ENCODE measurements around the gene IFNL2.

DNA sequence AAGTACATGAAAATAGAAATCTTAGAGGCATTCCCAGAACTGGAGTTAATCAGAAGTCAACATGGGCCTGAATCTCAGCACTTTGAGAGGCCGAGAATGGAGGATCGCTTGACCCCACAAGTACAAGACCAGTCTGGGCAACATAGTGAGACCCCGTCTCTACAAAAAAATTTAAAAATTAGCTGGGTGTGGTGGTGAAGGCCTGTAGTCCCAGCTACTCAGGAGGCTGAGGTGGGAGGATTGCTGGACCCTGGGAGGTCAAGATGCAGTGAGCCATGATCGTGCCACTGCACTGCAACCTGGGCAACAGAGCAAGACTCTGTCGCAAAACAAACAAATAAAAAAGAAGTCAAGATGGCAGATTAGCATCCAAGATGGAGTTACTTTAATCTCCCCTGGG, 8.5 kb downstream of the IFNL2 start:
- TF ChIP-seq EP300 (IDR thresholded peaks at IDR 0.05; ENCODE audit: borderline replicate concordance): no peak
- TF ChIP-seq TEAD4 (IDR thresholded peaks at IDR 0.05): no peak
- TF ChIP-seq MAX (IDR thresholded peaks at IDR 0.05): no peak
- TF ChIP-seq RAD21 (IDR thresholded peaks at IDR 0.05; ENCODE audit: low read depth): no peak
- TF ChIP-seq NFIC (IDR thresholded peaks at IDR 0.05): no peak
- TF ChIP-seq EGR1 (IDR thresholded peaks at IDR 0.05): no peak
- no peak for TF ChIP-seq CEBPB (IDR thresholded peaks at IDR 0.05)
- no peak for TF ChIP-seq TAF1 (IDR thresholded peaks at IDR 0.05; ENCODE audit: low read depth)

Data from Ishikawa (cell line).